HL-60 (cell line): Measurements from ENCODE around the gene GTPBP1.

Experiments
- DNase-seq, 2 experiments: peaks; one replicate each; pipeline ENCODE4 v3.0.0-alpha.2; 2010 to 2020; ENCODE audit warnings: low read depth in 1 of 2, low spot score in 1 of 2
- H3K27ac ChIP-seq: fragments of 250-450 bp; sonication (Bioruptor Pico); replicated peaks from 2 replicates; pipeline ENCODE4 v1.5.1; 2020; ENCODE audit warnings: mild to moderate bottlenecking, moderate library complexity
- H3K27me3 ChIP-seq: fragments of 250-450 bp; sonication (Bioruptor Pico); 2 replicates; pipeline ENCODE4 v1.5.1; 2021; ENCODE audit warnings: mild to moderate bottlenecking, moderate library complexity; ENCODE audit not compliant: insufficient read depth, poor library complexity, severe bottlenecking
- H3K4me3 ChIP-seq: replicated peaks from 2 replicates; pipeline ENCODE4 v1.5.1; 2011; ENCODE audit warnings: mild to moderate bottlenecking, control low read depth, low read length; ENCODE audit not compliant: insufficient read depth
- CTCF ChIP-seq: IDR thresholded peaks from one replicate; pipeline ENCODE4 v1.5.1; 2011; ENCODE audit warnings: low read length, control low read depth, inconsistent platforms; ENCODE audit not compliant: insufficient read depth
- GABPA ChIP-seq: IDR thresholded peaks from 2 replicates; pipeline ENCODE4 v1.6.1; 2012; ENCODE audit warnings: low read depth
- POLR2AphosphoS5 ChIP-seq: IDR thresholded peaks from 2 replicates; pipeline ENCODE4 v1.6.1; 2012; ENCODE audit warnings: low read depth
- REST ChIP-seq: IDR thresholded peaks from 2 replicates; pipeline ENCODE4 v1.6.1; 2012; ENCODE audit warnings: low read depth; ENCODE audit not compliant: insufficient replicate concordance
- SPI1 ChIP-seq: IDR thresholded peaks from 2 replicates; pipeline ENCODE4 v1.6.1; 2012; ENCODE audit warnings: low read depth, mild to moderate bottlenecking, borderline replicate concordance

The GTPBP1 gene

GRCh38 chr22:38736257-38736570, 30.5 kb downstream of the GTPBP1 start:
- no peak for TF ChIP-seq GABPA
- no peak for TF ChIP-seq REST
- no peak for TF ChIP-seq CTCF
- TF ChIP-seq SPI1 = no peak
- TF ChIP-seq POLR2AphosphoS5 = no peak
- no peaks in the 10 kb centered on the region for H3K27me3 ChIP-seq
- no peak overlapping the region for H3K4me3 ChIP-seq
- DNase-seq = no peak
- H3K27ac ChIP-seq = no peak overlapping the region

GRCh38 chr22:38737302-38738060, 31.7 kb downstream of the GTPBP1 start:
- TF ChIP-seq GABPA = no peak
- TF ChIP-seq REST = no peak
- no peak for TF ChIP-seq SPI1
- no peak for TF ChIP-seq POLR2AphosphoS5
- TF ChIP-seq CTCF = no peak
- Histone ChIP-seq H3K4me3 (no peak overlapping the region), H3K27me3 (no peaks in the 10 kb centered on the region), H3K27ac (no peak overlapping the region)
- DNase-seq = no peak

GRCh38 chr22:38738475-38739070, 32.8 kb downstream of the GTPBP1 start:
- no peak for DNase-seq
- Histone ChIP-seq H3K27me3 (no peaks in the 10 kb centered on the region), H3K4me3 (no peak overlapping the region), H3K27ac (no peak overlapping the region)
- TF ChIP-seq POLR2AphosphoS5 = peak; percentile 54
- no peak for TF ChIP-seq REST
